Activated CD4-positive, CD25-positive, alpha-beta regulatory T cell (primary cell): Measurements from ENCODE around the gene FSD1.
"Not testable (repeated sequence)": the region's sequence is repeated elsewhere in the genome, so short reads cannot be mapped to it uniquely, and the experiment has no call there.

Source experiments
- DNase-seq, 4 experiments: peaks; one replicate each; lab custom pipeline; 2025; lab: John Stamatoyannopoulos, UW

FSD1 gene

GRCh38 chr19:4345342-4346019 is 41.1 kb downstream of the FSD1 start:
- no peak for DNase-seq

GRCh38 chr19:4346020-4346383 is 41.6 kb downstream of the FSD1 start:
- DNase-seq: no peak

- no peak for DNase-seq
Observed at GRCh38 chr19:4347521-4347920, 43.1 kb downstream of the FSD1 start.

- DNase-seq: not testable (repeated sequence)
Observed at GRCh38 chr19:4349225-4349624, 44.8 kb downstream of the FSD1 start.

- no peak for DNase-seq
Observed at GRCh38 chr19:4350111-4350510, 45.7 kb downstream of the FSD1 start.

GRCh38 chr19:4350726-4351125 is 46.3 kb downstream of the FSD1 start:
- no peak for DNase-seq

- peak in 2 of 4 experiments; percentile 30 to 42 for DNase-seq
Observed at GRCh38 chr19:4352701-4353121, 48.3 kb downstream of the FSD1 start.

- DNase-seq: no peak
Observed at GRCh38 chr19:4354282-4354681, 49.9 kb downstream of the FSD1 start.

- DNase-seq: no peak
Observed at GRCh38 chr19:4354897-4355296, 50.5 kb downstream of the FSD1 start.

- no peak for DNase-seq
Observed at GRCh38 chr19:4357095-4357797, 52.8 kb downstream of the FSD1 start.

- DNase-seq: no peak
Observed at GRCh38 chr19:4357921-4358326, 53.5 kb downstream of the FSD1 start.

- DNase-seq: no peak
Observed at GRCh38 chr19:4358709-4359626, 54.6 kb downstream of the FSD1 start.

- DNase-seq: no peak
Observed at GRCh38 chr19:4359627-4360000, 55.2 kb downstream of the FSD1 start.

- no peak for DNase-seq
Observed at GRCh38 chr19:4360081-4360569, 55.7 kb downstream of the FSD1 start.

- DNase-seq: no peak
Observed at GRCh38 chr19:4360641-4361151, 56.3 kb downstream of the FSD1 start.

GRCh38 chr19:4361152-4362046 is 57.0 kb downstream of the FSD1 start:
- no peak for DNase-seq

- DNase-seq: no peak
Observed at GRCh38 chr19:4362101-4362828, 57.9 kb downstream of the FSD1 start.

GRCh38 chr19:4362831-4363545 is 58.6 kb downstream of the FSD1 start:
- no peak for DNase-seq

GRCh38 chr19:4363571-4364304 is 59.3 kb downstream of the FSD1 start:
- DNase-seq: no peak
